HUES48 (cell line): ENCODE data around the gene DLGAP3.

Experiments used
- H3K27ac ChIP-seq: one replicate; pipeline ENCODE4 v1.7.0; 2013; ENCODE audit warnings: low read depth, low read length, inconsistent platforms
- H3K27me3 ChIP-seq: 2 replicates; pipeline ENCODE4 v1.6.1; 2013; ENCODE audit warnings: mild to moderate bottlenecking, low read length; ENCODE audit not compliant: control insufficient read depth, insufficient read depth
- H3K36me3 ChIP-seq: 2 replicates; pipeline ENCODE4 v1.6.1; 2013; ENCODE audit warnings: low read length; ENCODE audit not compliant: control insufficient read depth, insufficient read depth
- H3K4me1 ChIP-seq: 2 replicates; pipeline ENCODE4 v1.6.1; 2013; ENCODE audit warnings: mild to moderate bottlenecking, low read length; ENCODE audit not compliant: control insufficient read depth, insufficient read depth
- H3K4me3 ChIP-seq: 2 replicates; pipeline ENCODE4 v1.5.1; 2013; ENCODE audit warnings: mild to moderate bottlenecking, low read depth, low read length
- H3K9ac ChIP-seq: 2 replicates; pipeline ENCODE4 v1.6.1; 2013; ENCODE audit warnings: mild to moderate bottlenecking, low read depth, low read length, moderate library complexity
- H3K9me3 ChIP-seq: 2 replicates; pipeline ENCODE4 v1.6.1; 2013; ENCODE audit warnings: low read length; ENCODE audit not compliant: control insufficient read depth, insufficient read depth

Gene DLGAP3

GRCh38 chr1:34904236-34905097 is 25.0 kb downstream of the DLGAP3 start:
- H3K4me1 ChIP-seq: no peaks in the 10 kb centered on the region
- H3K27ac ChIP-seq: no peak overlapping the region
- H3K9ac ChIP-seq: no peak overlapping the region

GRCh38 chr1:34901919-34902318 is 27.5 kb downstream of the DLGAP3 start:
- no peak overlapping the region for H3K9ac ChIP-seq
- no peak overlapping the region for H3K4me3 ChIP-seq
- H3K27me3 ChIP-seq: no peaks in the 10 kb centered on the region; the same call in 1 of the 2 replicates
- no peaks in the 10 kb centered on the region for H3K36me3 ChIP-seq
- H3K9me3 ChIP-seq: no peaks in the 10 kb centered on the region
- no peaks in the 10 kb centered on the region for H3K4me1 ChIP-seq
- H3K27ac ChIP-seq: no peak overlapping the region

More at GRCh38 chr1:34904236-34905097, 25.0 kb downstream of the DLGAP3 start:
- Histone ChIP-seq H3K27me3 (no peaks in the 10 kb centered on the region; the same call in none of the 2 replicates), H3K4me3 (no peak overlapping the region), H3K36me3 (no peaks in the 10 kb centered on the region), H3K9me3 (no peaks in the 10 kb centered on the region)

GRCh38 chr1:34900775-34901502 is 28.5 kb downstream of the DLGAP3 start:
- Histone ChIP-seq H3K4me3 (no peak overlapping the region), H3K27ac (no peak overlapping the region), H3K9ac (no peak overlapping the region), H3K36me3 (no peaks in the 10 kb centered on the region), H3K9me3 (no peaks in the 10 kb centered on the region), H3K27me3 (no peaks in the 10 kb centered on the region), H3K4me1 (no peaks in the 10 kb centered on the region)

- Histone ChIP-seq H3K9ac (no peak overlapping the region), H3K4me3 (no peak overlapping the region), H3K27ac (no peak overlapping the region), H3K4me1 (no peaks in the 10 kb centered on the region), H3K9me3 (no peaks in the 10 kb centered on the region), H3K36me3 (no peaks in the 10 kb centered on the region), H3K27me3 (no peaks in the 10 kb centered on the region)
Measured at GRCh38 chr1:34899906-34900305, 29.5 kb downstream of the DLGAP3 start.

GRCh38 chr1:34899471-34899870 is 30.0 kb downstream of the DLGAP3 start:
- Histone ChIP-seq H3K9ac (no peak overlapping the region), H3K27me3 (no peaks in the 10 kb centered on the region), H3K9me3 (no peaks in the 10 kb centered on the region), H3K4me1 (no peaks in the 10 kb centered on the region), H3K36me3 (no peaks in the 10 kb centered on the region), H3K4me3 (no peak overlapping the region), H3K27ac (no peak overlapping the region)

- Histone ChIP-seq H3K9me3 (no peaks in the 10 kb centered on the region), H3K36me3 (no peaks in the 10 kb centered on the region), H3K4me1 (no peaks in the 10 kb centered on the region), H3K27me3 (no peaks in the 10 kb centered on the region), H3K27ac (no peak overlapping the region), H3K4me3 (no peak overlapping the region), H3K9ac (no peak overlapping the region)
Measured at GRCh38 chr1:34898330-34898761, 31.1 kb downstream of the DLGAP3 start.

GRCh38 chr1:34896612-34897011 is 32.8 kb downstream of the DLGAP3 start:
- peaks cover 7% of the 10 kb centered on the region; the same call in 1 of the 2 replicates for H3K9me3 ChIP-seq
- H3K36me3 ChIP-seq: no peaks in the 10 kb centered on the region
- H3K27ac ChIP-seq: no peak overlapping the region
- H3K9ac ChIP-seq: no peak overlapping the region
- H3K4me1 ChIP-seq: no peaks in the 10 kb centered on the region
- no peak overlapping the region for H3K4me3 ChIP-seq
- no peaks in the 10 kb centered on the region for H3K27me3 ChIP-seq

- Histone ChIP-seq H3K4me3 (no peak overlapping the region), H3K9me3 (peaks cover 7% of the 10 kb centered on the region; the same call in 1 of the 2 replicates), H3K9ac (no peak overlapping the region), H3K4me1 (no peaks in the 10 kb centered on the region), H3K27me3 (peaks cover 29% of the 10 kb centered on the region), H3K27ac (no peak overlapping the region), H3K36me3 (no peaks in the 10 kb centered on the region)
Measured at GRCh38 chr1:34889705-34890104, 39.7 kb downstream of the DLGAP3 start.

GRCh38 chr1:34887593-34887992 is 41.9 kb downstream of the DLGAP3 start:
- H3K27me3 ChIP-seq: peaks cover 40% of the 10 kb centered on the region
- peaks cover 7% of the 10 kb centered on the region; the same call in 1 of the 2 replicates for H3K9me3 ChIP-seq
- H3K4me3 ChIP-seq: no peak overlapping the region

GRCh38 chr1:34885405-34886247 is 43.8 kb downstream of the DLGAP3 start:
- peak overlapping the region; percentile 45 for H3K9ac ChIP-seq
- H3K27ac ChIP-seq: no peak overlapping the region
- H3K36me3 ChIP-seq: no peaks in the 10 kb centered on the region
- peak overlapping the region; percentile 67 for H3K4me3 ChIP-seq
- H3K4me1 ChIP-seq: no peaks in the 10 kb centered on the region
- no peaks in the 10 kb centered on the region for H3K9me3 ChIP-seq
- H3K27me3 ChIP-seq: peaks cover 40% of the 10 kb centered on the region

More at GRCh38 chr1:34887593-34887992, 41.9 kb downstream of the DLGAP3 start:
- no peak overlapping the region for H3K27ac ChIP-seq
- no peaks in the 10 kb centered on the region for H3K36me3 ChIP-seq
- no peaks in the 10 kb centered on the region for H3K4me1 ChIP-seq
- H3K9ac ChIP-seq: no peak overlapping the region
